ENCODE measurements around the gene BPIFA1.

GRCh38 chr20:33231237-33231636 lies 4.6 kb upstream of the BPIFA1 start:
- TF ChIP-seq YY1 (IDR thresholded peaks at IDR 0.05; ENCODE audit: insufficient read depth, insufficient read length) (no peak), ZNF274 (IDR thresholded peaks at IDR 0.05; ENCODE audit: low read depth, low read length) (no peak)

Measured in NT2/D1 (cell line).